Fibroblast of skin of abdomen (primary cell): Measurements from ENCODE around the gene DOC2A.

Source experiments
- DNase-seq: peaks from one replicate; pipeline ENCODE4 v3.0.0-alpha.2; 2013

DOC2A gene

DNA sequence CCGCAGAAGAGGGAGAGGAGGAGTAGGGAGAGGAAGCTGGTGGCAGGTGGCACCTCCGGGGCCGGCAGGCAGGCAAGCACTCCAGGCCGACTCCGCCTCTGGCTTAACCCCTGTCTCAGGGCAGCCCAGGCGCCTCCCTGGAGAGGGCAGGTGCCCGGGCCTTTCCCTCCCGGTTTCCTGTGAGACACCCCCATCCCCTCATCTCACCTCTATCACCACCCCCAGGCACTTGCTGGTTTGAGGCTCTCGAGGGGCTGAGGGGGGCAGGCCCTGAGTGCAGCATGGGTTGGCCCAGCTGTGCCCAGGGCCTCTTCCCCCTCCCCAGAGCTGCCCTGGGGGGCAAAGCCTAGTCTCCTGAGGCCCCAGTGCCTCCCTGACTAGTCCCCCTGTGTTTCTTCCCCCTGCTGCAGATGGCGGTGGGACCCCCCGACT, 6.0 kb downstream of the DOC2A start:
- no peak for DNase-seq

DNA sequence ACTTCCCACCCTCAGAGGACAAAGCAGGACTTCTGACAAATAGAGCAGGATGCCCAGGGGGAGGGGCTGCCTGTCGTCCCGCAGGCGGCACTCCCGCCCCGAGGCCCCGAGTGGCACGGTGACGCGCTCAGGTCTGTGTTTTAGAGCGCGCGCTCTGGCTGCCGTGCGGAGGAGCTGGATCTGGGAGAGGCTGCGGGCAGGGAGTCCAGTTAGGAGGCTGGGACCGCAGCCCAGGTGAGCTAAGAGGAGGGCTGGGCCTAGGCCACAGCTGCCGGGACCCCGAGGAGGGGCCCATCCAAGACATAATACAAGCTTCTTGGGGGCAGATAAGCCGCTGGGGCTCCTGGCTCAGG, 6.4 kb downstream of the DOC2A start:
- no peak for DNase-seq

- no peak for DNase-seq
Observed at GRCh38 chr16:30003670-30004423, 7.0 kb downstream of the DOC2A start.

DNA sequence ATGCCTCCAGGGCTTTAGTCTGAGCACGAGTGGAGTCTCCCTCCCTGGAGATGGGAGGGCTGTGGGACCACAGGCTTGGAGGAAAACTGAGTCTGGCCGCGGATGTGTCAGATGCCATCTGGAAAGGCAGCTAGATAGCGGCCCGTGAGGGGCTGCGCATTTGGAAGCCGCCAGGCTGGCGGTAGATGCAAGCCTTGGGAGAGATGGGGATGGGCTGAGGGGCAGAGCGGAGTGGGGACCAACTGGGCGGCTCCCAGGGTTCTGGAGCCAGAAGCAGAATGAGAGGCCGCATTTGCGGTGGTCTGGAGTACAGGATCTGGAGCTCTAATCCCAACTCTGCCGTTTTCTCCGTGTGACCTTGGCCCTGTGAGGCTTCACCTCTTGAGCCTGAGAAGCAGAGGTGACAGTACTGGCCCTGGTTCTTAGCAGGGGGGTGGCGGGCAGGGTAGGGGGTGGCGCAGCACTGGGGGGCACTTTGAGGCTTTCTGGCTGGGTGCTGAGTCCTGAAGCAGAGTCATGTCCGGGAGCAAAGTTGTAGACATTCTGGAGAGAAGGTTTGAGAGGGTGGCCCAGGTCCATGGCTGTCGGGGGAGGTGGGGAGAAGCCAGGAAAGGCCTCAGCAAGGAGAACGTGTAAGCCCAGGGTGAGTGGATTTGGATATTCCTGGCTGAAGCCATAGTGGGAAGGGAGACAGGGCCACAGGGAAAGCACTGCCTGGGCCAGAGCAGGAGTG, 8.0 kb downstream of the DOC2A start:
- DNase-seq, result no peak

DNA sequence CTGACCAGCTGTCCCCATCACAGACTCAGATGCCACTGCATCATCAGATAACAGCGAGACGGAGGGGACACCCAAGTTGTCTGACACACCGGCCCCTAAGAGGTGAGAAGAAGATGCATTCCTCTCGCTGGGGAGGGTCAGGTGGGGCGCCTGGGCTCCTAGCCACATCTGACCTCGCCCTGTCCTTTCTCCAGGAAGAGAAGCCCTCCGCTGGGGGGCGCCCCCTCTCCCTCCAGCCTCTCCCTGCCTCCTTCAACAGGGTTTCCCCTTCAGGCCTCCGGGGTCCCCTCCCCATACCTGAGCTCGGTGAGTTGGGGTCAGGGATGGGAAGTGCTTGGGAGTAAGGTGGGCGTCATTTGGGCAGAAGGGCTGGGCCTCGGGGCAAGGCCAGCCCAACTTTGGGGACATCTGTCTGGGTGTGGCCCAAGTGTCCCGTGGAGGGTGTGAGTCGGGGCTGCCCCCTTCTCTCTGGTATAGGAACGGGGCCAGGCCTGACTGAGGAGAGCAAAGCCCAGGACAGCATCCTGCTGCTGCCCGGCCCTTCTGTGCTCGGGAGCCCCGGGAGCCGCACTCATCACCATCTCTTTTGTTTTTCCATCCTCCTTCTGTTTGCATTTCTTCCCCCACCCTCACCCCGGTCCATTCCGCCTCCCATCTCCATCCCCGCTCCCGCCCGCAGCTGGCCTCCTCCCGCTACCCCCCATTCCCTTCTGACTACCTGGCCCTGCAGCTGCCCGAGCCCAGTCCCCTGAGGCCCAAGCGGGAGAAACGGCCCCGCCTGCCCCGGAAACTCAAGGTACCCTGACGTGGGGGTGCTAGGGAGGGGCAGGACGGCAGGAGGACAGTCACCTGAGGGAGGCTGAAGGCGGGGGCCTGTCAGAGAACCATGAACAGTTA, 9.8 kb downstream of the DOC2A start:
- no peak for DNase-seq

DNA sequence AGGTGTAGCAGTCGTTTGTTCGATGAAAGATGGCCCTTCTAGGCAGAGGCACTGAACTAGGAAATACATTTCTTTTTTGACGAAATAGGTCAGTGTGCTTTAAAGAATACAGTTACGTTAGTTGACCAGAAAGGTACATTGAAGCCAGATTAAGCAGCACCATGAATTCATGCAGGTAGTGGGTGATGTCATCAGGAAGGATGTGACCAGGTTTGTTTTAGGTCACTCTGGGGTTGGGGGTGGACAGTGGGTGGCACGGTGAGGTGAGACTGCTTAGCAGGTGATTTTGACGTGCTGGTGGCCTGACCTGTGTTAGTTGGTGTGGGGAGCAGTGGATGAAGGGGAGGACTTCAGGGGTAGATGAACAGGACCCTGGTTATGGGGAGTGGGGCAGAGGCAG, 11.2 kb downstream of the DOC2A start:
- no peak for DNase-seq

DNA sequence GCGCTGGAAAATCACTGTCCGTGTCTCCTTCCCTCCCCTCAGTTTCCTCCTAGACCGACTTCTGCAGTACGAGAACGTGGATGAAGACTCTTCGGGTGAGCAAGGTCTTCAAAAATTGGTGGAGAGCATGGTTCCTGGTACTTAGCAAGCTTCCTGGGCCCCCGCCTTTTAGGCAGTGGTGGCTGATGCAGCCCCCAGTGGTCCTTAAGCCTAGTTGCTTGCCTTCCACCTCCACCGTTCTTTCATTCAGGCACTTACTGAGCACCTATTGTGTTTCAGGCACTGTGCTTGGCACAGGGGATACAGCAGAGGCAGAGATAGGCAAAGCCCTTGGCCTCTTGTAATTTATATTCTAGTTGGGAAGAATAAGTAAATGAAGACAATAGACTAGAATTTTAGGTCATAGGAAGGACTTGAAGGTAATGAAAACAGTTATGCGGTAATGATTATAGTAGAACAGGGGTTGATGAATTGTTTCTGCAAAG, 14.0 kb downstream of the DOC2A start:
- no peak for DNase-seq

DNA sequence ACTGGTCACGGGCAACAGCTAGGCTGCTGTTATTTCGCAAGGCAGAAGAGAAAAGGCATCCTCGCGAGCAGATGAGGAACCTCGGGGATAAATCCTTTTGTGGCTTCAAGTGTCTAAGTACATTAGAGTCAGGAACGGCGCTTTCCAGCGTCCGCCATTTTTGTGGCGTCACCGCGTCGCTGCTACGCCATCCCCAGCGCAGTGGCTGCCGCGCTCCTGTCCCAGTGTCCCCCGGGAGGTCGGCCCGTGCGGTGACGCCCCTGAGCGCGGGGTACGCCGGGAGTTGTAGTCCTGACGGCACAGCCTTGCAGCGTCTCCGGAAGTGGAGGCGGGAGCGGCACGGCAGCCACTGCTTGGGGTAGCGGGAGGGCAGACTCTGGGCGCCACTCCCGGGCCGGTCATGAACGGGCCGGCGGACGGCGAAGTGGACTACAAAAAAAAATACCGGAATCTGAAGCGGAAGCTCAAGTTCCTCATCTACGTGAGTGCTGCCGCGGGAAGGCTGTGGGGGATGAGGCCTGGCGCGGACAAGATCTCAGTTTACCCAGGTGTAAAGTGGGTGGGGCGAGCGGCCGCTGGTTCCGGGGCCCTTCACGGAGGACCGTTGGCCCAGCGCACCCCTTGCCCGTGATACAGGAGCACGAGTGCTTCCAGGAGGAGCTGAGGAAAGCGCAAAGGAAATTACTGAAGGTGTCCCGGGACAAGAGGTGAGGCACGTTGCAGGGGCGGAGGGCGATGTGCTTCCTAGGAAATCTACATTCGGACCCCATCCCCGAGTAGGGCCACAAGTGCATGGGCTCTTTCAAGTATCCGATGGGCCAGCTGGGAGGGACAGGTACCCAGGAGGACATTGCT, 14.7 kb downstream of the DOC2A start, which contains the start of gene INO80E:
INO80E (plus strand) TSS at position 331 of the 855 bp plus-strand sequence; CDS start at position 401, 70 bp downstream.
- peak; percentile 95 for DNase-seq

DNA sequence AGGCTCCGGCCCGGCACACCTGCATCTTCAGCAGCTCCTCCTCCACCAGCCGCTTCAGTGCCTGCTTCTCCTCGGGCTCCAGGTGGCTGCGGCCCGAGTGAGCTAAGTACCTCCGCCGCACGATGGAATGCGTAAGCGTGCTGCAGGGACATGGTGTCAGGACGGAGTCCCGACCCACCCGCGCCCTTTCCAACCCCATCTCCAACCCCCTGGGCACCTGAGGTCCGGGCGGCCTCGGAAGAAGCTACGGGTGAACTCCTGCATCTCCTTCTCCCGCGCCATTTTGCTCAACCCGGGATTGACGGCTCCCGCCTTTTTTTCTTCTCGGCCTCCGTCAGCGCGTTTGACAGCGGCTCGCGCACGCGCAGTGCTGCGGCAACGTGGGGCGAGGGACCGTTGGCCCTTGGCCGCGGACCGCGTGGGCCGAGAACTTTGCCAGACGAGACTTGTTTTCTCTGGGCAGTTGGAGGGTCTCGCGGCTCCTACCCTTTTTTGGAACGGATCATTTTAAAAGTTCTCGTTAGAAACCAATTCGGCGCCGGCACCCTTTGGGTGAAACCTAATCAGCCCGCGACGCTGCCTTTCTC, 15.4 kb downstream of the DOC2A start, which contains the start of gene HIRIP3:
HIRIP3 (minus strand) TSS at position 294 of the 587 bp plus-strand sequence; CDS start at position 282, 12 bp downstream.
- peak; percentile 82 for DNase-seq

GRCh38 chr16:29994600-29995323, 16.1 kb downstream of the DOC2A start:
- peak; percentile 26 for DNase-seq

DNA sequence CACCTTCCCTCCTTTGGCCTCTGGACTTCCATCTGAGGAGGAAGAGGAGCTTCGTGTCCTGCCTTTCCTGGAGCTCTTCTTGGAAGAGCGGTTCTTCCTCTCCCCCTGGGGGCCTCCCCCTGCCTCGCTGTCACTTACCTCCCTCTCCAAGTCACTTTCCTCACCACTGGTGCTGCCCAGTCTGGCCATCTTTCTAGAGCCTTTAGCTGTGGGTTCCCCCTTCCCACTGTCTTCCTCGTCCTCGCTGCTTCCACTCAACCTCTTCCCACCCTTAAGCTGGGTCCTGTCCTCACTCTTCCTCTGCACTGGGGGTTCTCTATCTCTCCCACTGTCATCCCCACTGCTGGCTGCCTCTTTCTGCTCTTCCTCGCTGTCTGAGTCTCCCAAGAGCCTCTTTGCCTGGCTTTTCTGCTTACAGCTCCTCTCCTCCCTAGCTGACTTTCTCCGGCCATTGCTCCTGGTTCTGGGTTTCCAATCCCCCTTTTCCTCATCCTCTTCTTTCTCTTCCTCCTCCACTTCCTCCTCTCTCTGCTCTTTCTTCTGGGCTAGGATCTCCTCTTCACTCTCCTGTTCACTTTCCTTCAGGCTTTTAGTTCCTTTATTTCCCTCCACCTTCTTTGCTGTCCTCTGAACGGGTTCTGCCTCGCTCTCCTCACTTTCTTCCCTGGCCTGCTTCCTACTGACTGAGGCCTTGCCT, 16.8 kb downstream of the DOC2A start:
- no peak for DNase-seq

DNA sequence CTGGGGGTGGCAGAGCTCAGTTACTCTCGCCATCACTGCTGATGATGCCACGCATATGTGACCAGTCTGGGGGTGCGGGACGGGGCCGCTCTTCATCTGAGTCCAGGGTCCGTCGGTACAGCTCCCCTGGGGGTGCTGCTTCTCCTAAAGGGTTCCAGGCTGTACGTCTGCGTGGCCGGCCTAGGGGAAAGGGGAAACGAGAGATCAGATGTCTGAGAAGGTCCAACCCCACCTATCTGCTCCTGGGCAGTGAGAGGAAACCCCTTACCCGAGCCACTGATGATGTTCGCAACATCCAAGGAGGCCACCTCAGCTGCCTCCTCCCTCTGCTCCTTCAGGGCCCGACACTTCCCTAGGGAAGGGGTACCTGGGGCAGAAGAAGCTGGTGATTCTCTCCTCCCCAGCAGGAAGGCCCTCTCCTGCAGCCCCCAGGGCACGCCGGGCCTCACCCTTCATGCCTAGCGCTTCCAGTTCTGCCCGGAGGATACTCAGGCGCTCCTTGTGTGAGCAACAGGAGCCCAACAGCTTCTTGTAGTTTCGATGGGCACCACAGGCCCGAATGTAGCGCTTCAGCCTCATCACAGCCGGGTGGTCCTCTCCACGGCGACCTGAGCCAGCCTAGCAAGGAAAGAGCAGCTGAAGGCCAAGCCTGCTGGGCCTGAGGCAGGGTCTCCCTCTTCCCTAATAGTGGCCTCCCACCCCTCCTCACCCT, 17.5 kb downstream of the DOC2A start:
- DNase-seq, result no peak

DNA sequence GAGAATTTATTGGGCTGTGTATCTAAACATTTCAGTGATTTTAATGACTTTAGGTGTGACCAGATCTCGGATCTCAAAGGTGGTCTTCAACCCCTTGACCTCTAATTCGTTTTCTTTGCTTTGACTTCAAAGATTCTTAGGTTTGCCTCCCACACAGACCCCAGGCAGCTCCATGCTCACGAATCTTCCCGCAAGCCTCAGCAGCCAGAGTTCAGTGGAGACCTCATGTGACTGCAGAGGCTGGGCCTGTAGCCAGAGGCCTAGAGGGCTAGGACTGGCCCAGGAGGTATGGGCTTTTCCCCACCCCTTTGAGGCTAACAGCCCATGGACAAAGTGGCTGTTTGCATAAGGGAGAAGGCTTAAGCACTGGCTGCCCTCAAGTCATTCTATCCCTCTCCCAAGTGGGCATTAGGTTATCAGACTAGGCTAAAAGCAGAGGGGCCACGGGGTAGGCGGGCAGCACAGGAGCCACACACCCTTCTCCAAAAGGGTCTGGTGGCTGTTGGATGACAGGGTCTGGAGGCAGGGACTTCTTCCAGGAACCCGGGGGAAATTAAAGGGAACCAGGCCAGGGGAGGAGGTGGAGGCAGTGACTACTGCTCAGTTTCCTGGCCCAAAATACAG, 18.4 kb downstream of the DOC2A start:
- DNase-seq, result no peak

GRCh38 chr16:29991571-29991904, 19.3 kb downstream of the DOC2A start:
- DNase-seq, result no peak

- no peak for DNase-seq
Observed at GRCh38 chr16:29990883-29991570, 19.8 kb downstream of the DOC2A start.

- no peak for DNase-seq
Observed at GRCh38 chr16:29990034-29990433, 20.8 kb downstream of the DOC2A start.

DNA sequence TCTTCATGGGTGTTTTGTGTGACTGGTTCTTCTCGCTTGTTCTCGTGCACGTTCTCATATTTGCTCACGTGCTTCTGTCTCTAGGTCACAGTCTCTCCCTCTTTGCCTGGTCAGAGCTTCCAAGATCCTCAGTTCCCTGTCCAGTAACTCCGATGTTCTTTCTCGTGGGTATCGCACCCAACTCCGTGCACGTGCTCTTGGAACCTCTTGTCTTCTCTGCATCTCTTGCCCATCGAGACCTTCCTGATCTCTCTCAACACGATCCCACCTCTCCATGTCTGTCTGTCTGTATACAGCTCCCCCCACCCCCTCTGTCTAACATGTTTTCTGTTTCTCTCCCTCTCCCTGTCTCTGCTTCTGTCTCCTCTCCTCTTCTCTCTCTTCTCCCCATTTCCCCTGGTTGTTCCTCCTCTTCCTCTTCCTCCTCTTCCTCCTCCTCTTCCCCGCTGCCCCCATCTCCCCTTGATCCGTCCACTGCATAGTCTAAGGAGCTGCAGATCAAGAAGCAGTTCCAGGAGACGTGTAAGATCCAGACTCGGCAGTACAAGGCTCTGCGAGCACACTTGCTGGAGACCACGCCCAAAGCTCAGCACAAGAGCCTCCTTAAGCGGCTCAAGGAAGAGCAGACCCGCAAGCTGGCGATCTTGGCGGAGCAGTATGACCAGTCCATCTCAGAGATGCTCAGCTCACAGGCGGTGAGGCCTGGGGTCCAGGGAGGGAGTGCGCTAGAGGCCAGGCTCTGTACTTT, 21.5 kb downstream of the DOC2A start:
- no peak for DNase-seq
